Measurements from ENCODE around the gene CTAG1B.
"Not testable (repeated sequence)": the region's sequence is repeated elsewhere in the genome, so short reads cannot be mapped to it uniquely, and the experiment has no call there.

- TF ChIP-seq CTCF (conservative IDR thresholded peaks at IDR 0.05; ENCODE audit: low read depth, low read length); EZH2 (IDR thresholded peaks at IDR 0.05; ENCODE audit: borderline replicate concordance, low read depth, low read length, poor library complexity, severe bottlenecking): not testable (repeated sequence)
Measured at GRCh38 chrX:154645745-154646378, 26.8 kb upstream of the CTAG1B start.

Measured in A673 (cell line).